CD4-positive, alpha-beta T cell (primary cell): Measurements from ENCODE around the gene C19orf47. TPM values are rescaled to one million over a fixed set of nuclear protein-coding genes. Genes with fewer than 3 reads are reported as not detected.

Experiments
- ATAC-seq: fragments of 200-7000 bp; cut with Tn5 transposase; one replicate; pipeline ENCODE4 v1.10.0; 2022; ENCODE audit warnings: mild to moderate bottlenecking; ENCODE audit not compliant: poor library complexity
- CTCF ChIA-PET: fragments of 350-600 bp; sonication (Branson Sonifier 250); formaldehyde crosslinking; loops from one replicate; lab custom pipeline; 2021; ENCODE audit warnings: antibody characterized with exemption, inconsistent platforms; lab: Charles Lee
- POLR2A ChIA-PET: fragments of 350-600 bp; sonication (Branson Sonifier 250); formaldehyde crosslinking; loops from one replicate; lab custom pipeline; 2021; ENCODE audit warnings: antibody characterized with exemption, inconsistent platforms; lab: Charles Lee
- DNase-seq, 14 experiments: peaks; one replicate each; pipeline ENCODE4 v3.0.0-alpha.2; 2013 to 2020; ENCODE audit warnings: mixed read lengths in 2 of 14
- H3K27ac ChIP-seq, 2 donors: one replicate each; pipeline versions ENCODE4 v1.5.1 to v1.7.0; 2013; ENCODE audit warnings: low read length in 2 of 2, low read depth in 1 of 2, mild to moderate bottlenecking in 1 of 2
- H3K27me3 ChIP-seq, 2 experiments: 1 replicate in 1 of 2; 2 replicates in 1 of 2; pipeline versions ENCODE4 v1.6.1 to v1.7.0; 2013; ENCODE audit warnings: low read length in 2 of 2, control low read depth in 1 of 2, mild to moderate bottlenecking in 1 of 2, moderate library complexity in 1 of 2; ENCODE audit not compliant: insufficient read depth in 2 of 2, control insufficient read depth in 1 of 2
- H3K36me3 ChIP-seq: one replicate; pipeline ENCODE4 v1.6.1; 2013; ENCODE audit warnings: low read length, control low read depth; ENCODE audit not compliant: insufficient read depth
- H3K4me1 ChIP-seq: one replicate; pipeline ENCODE4 v1.6.1; 2013; ENCODE audit warnings: low read length, control low read depth; ENCODE audit not compliant: insufficient read depth
- H3K4me3 ChIP-seq: one replicate; pipeline ENCODE4 v1.5.1; 2013; ENCODE audit warnings: mild to moderate bottlenecking, low read length, moderate library complexity
- H3K9me3 ChIP-seq, 2 experiments: 1 replicate in 1 of 2; 2 replicates in 1 of 2; pipeline versions ENCODE4 v1.6.1 to v1.7.0; 2013; ENCODE audit warnings: low read length in 2 of 2, mild to moderate bottlenecking in 2 of 2, control low read depth in 1 of 2, moderate library complexity in 1 of 2; ENCODE audit not compliant: control insufficient read depth in 1 of 2, insufficient read depth in 1 of 2
- H3K27ac Mint-ChIP-seq: one replicate; pipeline ENCODE4 v1.8.0; 2020; ENCODE audit warnings: mixed read lengths
- H3K27me3 Mint-ChIP-seq: one replicate; pipeline ENCODE4 v1.8.0; 2021; ENCODE audit warnings: mixed read lengths
- H3K36me3 Mint-ChIP-seq: one replicate; pipeline ENCODE4 v1.8.0; 2021; ENCODE audit warnings: low read depth, mixed read lengths
- H3K4me1 Mint-ChIP-seq: one replicate; pipeline ENCODE4 v1.8.0; 2021; ENCODE audit warnings: low read depth, mixed read lengths
- H3K4me3 Mint-ChIP-seq: one replicate; pipeline ENCODE4 v1.8.0; 2020; ENCODE audit warnings: mild to moderate bottlenecking, mixed read lengths
- H3K9me3 Mint-ChIP-seq: one replicate; pipeline ENCODE4 v1.8.0; 2020; ENCODE audit warnings: mixed read lengths
- CTCF ChIP-seq: fragments of 200-600 bp; IDR thresholded peaks from one replicate; pipeline ENCODE4 v1.8.0; 2022; ENCODE audit warnings: antibody characterized with exemption, mild to moderate bottlenecking
- intact Hi-C, 2 experiments: fragments of 100-400 bp; cut with DNase I in 1 of 2; cut with micrococcal nuclease in 1 of 2; formaldehyde crosslinking; loops; one replicate each; pipeline versions ENCODE4 v1.15.1 to v1.9.0; 2023 to 2025; cut with DNase I, micrococcal nuclease
- total RNA-seq, 174 experiments: library from RNA in 2 of 174; stranded (reverse) in 2 of 174; gene quantifications; one replicate each; pipeline ENCODE4 v1.2.3 and lab custom pipeline; 2021 to 2026

The C19orf47 gene
- total RNA-seq, 2 experiments from 2014 or later: 10.1 to 11.2 TPM

GRCh38 chr19:40320558-40320935, 27.6 kb downstream of the C19orf47 start:
- TF ChIP-seq CTCF: no peak
- Mint-ChIP-seq H3K27ac (no peak overlapping the region), H3K27me3 (no peaks in the 10 kb centered on the region), H3K9me3 (no peaks in the 10 kb centered on the region), H3K36me3 (peaks cover 63% of the 10 kb centered on the region), H3K4me1 (no peaks in the 10 kb centered on the region), H3K4me3 (no peak overlapping the region)
- H3K36me3 ChIP-seq: peaks cover 46% of the 10 kb centered on the region
- no peaks in the 10 kb centered on the region for H3K4me1 ChIP-seq
- intact Hi-C loops: no loop called here
- ChIA-PET CTCF (no interaction called here), POLR2A (no interaction called here)
- ATAC-seq: no peak
- no peaks in the 10 kb centered on the region for H3K27me3 ChIP-seq
- H3K27ac ChIP-seq: no peak overlapping the region
- no peak for DNase-seq
- no peaks in the 10 kb centered on the region for H3K9me3 ChIP-seq
- H3K4me3 ChIP-seq: no peak overlapping the region

GRCh38 chr19:40317338-40317737, 30.9 kb downstream of the C19orf47 start:
- ATAC-seq: no peak
- no peaks in the 10 kb centered on the region for H3K27me3 Mint-ChIP-seq
- Histone ChIP-seq H3K27ac (no peak overlapping the region), H3K4me1 (no peaks in the 10 kb centered on the region), H3K27me3 (no peaks in the 10 kb centered on the region), H3K36me3 (peaks cover 24% of the 10 kb centered on the region), H3K9me3 (peaks cover 0 to 2% of the 10 kb centered on the region in 2 experiments), H3K4me3 (no peak overlapping the region)
- H3K36me3 Mint-ChIP-seq: peaks cover 31% of the 10 kb centered on the region
- no peaks in the 10 kb centered on the region for H3K4me1 Mint-ChIP-seq
- no peak for DNase-seq
- no peak for TF ChIP-seq CTCF
- CTCF ChIA-PET: interaction anchor here (0.5 kb wide), 1 partner anchor 877 kb away, joined by 3 read pairs; no protein-coding TSS in a partner anchor
- POLR2A ChIA-PET: no interaction called here
- no peak overlapping the region for H3K27ac Mint-ChIP-seq
- no peaks in the 10 kb centered on the region for H3K9me3 Mint-ChIP-seq
- intact Hi-C loops: loop anchor here in 1 of 2 experiments (5.0 kb wide), 1 partner anchor 60 kb away; no protein-coding TSS in a partner anchor
- no peak overlapping the region for H3K4me3 Mint-ChIP-seq

- DNase-seq: no peak
- Mint-ChIP-seq H3K27ac (no peak overlapping the region), H3K9me3 (no peaks in the 10 kb centered on the region), H3K27me3 (no peaks in the 10 kb centered on the region), H3K36me3 (peaks cover 23% of the 10 kb centered on the region), H3K4me1 (no peaks in the 10 kb centered on the region), H3K4me3 (no peak overlapping the region)
- Histone ChIP-seq H3K9me3 (peaks cover 0 to 6% of the 10 kb centered on the region in 2 experiments), H3K4me3 (no peak overlapping the region), H3K36me3 (peaks cover 10% of the 10 kb centered on the region), H3K27me3 (no peaks in the 10 kb centered on the region), H3K27ac (no peak overlapping the region), H3K4me1 (no peaks in the 10 kb centered on the region)
- ATAC-seq: no peak
- no peak for TF ChIP-seq CTCF
- intact Hi-C loops: loop anchor here in 1 of 2 experiments (5.0 kb wide), 1 partner anchor 61 kb away; no protein-coding TSS in a partner anchor
- POLR2A ChIA-PET: interaction anchor here (0.6 kb wide), 1 partner anchor 23 kb away, joined by 3 read pairs; no protein-coding TSS in a partner anchor
- CTCF ChIA-PET: no interaction called here
Observed at GRCh38 chr19:40315812-40316470, 32.3 kb downstream of the C19orf47 start.
